Measurements from ENCODE around the gene ADH4.
A peak's percentile ranks its signal among the peaks of the same experiment; 100 is the strongest.
"Not testable (repeated sequence)": the region's sequence is repeated elsewhere in the genome, so short reads cannot be mapped to it uniquely, and the experiment has no call there.

ADH4 gene

DNA sequence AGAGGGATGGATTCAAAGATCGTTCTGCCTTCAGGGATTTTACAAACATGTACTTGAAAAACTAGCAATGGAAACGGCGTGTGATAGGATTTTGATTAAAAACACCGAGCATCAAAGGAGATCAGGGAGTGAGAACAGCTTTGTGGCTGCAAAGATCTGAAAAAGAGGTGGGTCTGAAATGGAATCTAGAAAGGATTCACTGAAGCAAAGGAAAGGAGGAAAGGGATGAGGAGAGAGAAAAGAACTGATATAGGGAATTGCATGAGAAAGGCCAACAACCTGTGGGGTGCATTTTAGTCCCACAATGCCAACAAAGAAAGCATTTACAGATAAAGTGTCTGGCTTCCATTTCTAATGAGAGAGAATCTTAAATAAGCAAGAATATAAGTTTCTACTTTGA, 23.1 kb downstream of the ADH4 start:
- H3K4me3 ChIP-seq (ENCODE audit: severe bottlenecking): no peak overlapping the region
- DNase-seq (ENCODE audit: low spot score): no peak
- H3K27ac ChIP-seq (ENCODE audit: poor library complexity, severe bottlenecking): no peak overlapping the region
- no peak for ATAC-seq (ENCODE audit: low read depth)
- H3K27me3 ChIP-seq (ENCODE audit: insufficient read depth, poor library complexity, severe bottlenecking): no peaks in the 10 kb centered on the region
- H3K36me3 ChIP-seq (ENCODE audit: low read depth): no peaks in the 10 kb centered on the region
- H3K4me1 ChIP-seq (ENCODE audit: insufficient read depth, poor library complexity, severe bottlenecking): no peaks in the 10 kb centered on the region
- H3K9me3 ChIP-seq (ENCODE audit: severe bottlenecking): no peaks in the 10 kb centered on the region
- TF ChIP-seq, protein P1, sequence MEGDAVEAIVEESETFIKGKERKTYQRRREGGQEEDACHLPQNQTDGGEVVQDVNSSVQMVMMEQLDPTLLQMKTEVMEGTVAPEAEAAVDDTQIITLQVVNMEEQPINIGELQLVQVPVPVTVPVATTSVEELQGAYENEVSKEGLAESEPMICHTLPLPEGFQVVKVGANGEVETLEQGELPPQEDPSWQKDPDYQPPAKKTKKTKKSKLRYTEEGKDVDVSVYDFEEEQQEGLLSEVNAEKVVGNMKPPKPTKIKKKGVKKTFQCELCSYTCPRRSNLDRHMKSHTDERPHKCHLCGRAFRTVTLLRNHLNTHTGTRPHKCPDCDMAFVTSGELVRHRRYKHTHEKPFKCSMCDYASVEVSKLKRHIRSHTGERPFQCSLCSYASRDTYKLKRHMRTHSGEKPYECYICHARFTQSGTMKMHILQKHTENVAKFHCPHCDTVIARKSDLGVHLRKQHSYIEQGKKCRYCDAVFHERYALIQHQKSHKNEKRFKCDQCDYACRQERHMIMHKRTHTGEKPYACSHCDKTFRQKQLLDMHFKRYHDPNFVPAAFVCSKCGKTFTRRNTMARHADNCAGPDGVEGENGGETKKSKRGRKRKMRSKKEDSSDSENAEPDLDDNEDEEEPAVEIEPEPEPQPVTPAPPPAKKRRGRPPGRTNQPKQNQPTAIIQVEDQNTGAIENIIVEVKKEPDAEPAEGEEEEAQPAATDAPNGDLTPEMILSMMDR (IDR thresholded peaks at IDR 0.05; ENCODE audit: poor library complexity, severe bottlenecking): no peak

DNA sequence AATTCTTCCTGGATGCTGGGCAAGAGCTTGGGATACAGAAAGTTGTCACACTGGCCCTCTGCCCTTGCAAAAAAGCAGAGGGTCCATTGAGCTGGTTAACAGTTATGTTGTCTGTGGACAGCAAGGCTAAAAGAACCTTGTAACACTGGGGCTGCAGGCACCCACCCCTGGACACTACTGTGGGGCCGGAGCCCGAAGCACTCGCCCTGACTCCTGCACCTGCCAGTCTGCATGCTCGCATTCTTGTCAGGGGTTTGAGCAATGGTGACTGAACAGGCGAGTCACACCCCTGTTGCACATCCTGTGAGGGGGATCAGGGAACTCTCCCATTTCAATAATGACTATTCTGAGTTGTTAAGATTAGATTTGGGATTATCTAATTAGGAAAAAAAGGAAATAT, 23.6 kb downstream of the ADH4 start:
- no peak for ATAC-seq (ENCODE audit: low read depth)
- TF ChIP-seq, protein P1 (IDR thresholded peaks at IDR 0.05; ENCODE audit: poor library complexity, severe bottlenecking): no peak

DNA sequence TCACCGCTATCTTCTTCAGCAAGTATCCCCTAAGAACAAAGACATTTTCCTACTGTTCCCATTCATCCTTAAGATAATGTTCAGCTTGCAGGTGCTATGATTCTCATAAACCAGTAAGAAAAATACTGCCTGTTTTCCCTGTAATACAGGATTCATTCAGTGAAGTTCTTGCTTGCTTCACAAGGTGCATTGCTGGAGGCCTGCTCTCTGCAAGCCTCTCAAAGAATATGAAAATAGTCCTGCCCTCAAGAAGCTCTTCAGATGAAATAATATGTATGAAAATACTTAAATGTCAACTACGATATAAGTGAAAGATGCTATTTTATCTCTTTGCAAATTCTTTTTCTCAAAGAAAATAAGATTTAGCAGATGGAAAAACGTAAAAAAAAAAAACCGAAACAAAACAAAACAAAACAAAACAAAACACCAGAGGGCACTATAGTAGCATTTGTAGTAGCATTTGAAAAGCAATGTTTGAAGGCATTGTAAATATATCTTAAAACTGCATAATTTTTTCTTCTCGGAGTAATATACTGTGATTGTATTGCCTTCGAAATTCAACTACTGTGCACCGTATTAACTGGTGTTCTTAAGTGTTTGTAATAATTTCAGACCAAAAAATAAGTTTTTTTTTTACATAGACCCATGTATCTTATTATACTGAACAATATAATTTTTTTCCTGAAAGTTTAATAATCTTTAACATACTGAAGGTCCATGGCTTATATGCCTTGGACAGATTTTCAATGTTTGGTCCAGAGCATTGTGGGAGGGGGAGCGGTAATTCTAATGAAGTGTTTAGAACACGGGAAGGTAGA, 26.0 kb downstream of the ADH4 start:
- ATAC-seq (ENCODE audit: low read depth) (no peak), DNase-seq (ENCODE audit: low spot score) (no peak)
- TF ChIP-seq, protein P1 (IDR thresholded peaks at IDR 0.05; ENCODE audit: poor library complexity, severe bottlenecking): peak; percentile 73
- no peaks in the 10 kb centered on the region for H3K36me3 ChIP-seq (ENCODE audit: low read depth)
- H3K27ac ChIP-seq (ENCODE audit: poor library complexity, severe bottlenecking): no peak overlapping the region
- H3K4me3 ChIP-seq (ENCODE audit: severe bottlenecking): no peak overlapping the region
- no peaks in the 10 kb centered on the region for H3K27me3 ChIP-seq (ENCODE audit: insufficient read depth, poor library complexity, severe bottlenecking)
- no peaks in the 10 kb centered on the region for H3K9me3 ChIP-seq (ENCODE audit: severe bottlenecking)
- no peaks in the 10 kb centered on the region for H3K4me1 ChIP-seq (ENCODE audit: insufficient read depth, poor library complexity, severe bottlenecking)

More for the DNA sequence above, 23.6 kb downstream of the ADH4 start:
- Histone ChIP-seq H3K9me3 (ENCODE audit: severe bottlenecking) (no peaks in the 10 kb centered on the region), H3K4me3 (ENCODE audit: severe bottlenecking) (no peak overlapping the region), H3K36me3 (ENCODE audit: low read depth) (no peaks in the 10 kb centered on the region), H3K27ac (ENCODE audit: poor library complexity, severe bottlenecking) (no peak overlapping the region), H3K4me1 (ENCODE audit: insufficient read depth, poor library complexity, severe bottlenecking) (no peaks in the 10 kb centered on the region), H3K27me3 (ENCODE audit: insufficient read depth, poor library complexity, severe bottlenecking) (no peaks in the 10 kb centered on the region)
- no peak for DNase-seq (ENCODE audit: low spot score)

DNA sequence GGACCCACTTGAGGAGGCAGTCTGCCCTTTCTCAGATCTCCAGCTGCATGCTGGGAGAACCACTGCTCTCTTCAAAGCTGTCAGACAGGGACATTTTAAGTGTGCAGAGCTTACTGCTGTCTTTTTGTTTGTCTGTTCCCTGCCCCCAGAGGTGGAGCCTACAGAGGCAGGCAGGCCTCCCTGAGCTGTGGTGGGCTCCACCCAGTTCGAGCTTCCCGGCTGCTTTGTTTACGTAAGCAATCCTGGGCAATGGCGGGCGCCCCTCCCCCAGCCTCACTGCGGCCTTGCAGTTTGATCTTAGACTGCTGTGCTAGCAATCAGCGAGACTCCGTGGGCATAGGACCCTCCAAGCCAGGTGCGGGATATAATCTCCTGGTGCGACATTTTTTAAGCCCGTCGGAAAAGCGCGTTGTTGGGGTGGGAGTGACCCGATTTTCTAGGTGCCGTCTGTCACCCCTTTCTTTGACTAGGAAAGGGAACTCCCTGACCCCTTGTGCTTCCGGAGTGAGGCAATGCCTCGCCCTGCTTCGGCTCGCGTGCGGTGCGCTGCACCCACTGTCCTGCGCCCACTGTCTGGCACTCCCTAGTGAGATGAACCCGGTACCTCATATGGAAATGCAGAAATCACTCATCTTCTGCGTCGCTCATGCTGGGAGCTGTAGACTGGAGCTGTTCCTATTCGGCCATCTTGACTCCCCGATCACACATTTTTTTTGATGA, 26.8 kb downstream of the ADH4 start:
- not testable (repeated sequence) for H3K9me3 ChIP-seq (ENCODE audit: severe bottlenecking); H3K27me3 ChIP-seq (ENCODE audit: insufficient read depth, poor library complexity, severe bottlenecking); H3K27ac ChIP-seq (ENCODE audit: poor library complexity, severe bottlenecking); H3K4me1 ChIP-seq (ENCODE audit: insufficient read depth, poor library complexity, severe bottlenecking); ATAC-seq (ENCODE audit: low read depth); H3K4me3 ChIP-seq (ENCODE audit: severe bottlenecking); H3K36me3 ChIP-seq (ENCODE audit: low read depth); DNase-seq (ENCODE audit: low spot score)

DNA sequence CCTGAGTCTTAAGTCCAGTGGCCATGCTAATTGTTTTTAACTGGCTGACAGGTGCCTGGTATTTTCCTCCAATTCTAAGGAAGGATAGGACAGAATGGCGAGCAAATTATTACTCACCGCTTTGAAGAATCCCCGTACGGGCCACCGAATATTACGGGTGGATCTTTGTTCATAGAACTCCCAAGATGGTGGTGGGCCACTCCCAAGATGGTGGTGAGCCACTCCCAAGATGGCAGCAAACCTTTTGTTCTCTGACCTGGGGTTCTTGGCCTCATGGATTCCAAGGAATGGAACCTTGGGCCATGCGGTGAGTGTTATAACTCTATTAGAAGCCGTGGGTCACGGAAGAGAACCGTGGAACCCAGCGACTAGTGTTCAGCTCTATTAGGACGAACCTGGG, 34.8 kb downstream of the ADH4 start:
- not testable (repeated sequence) for H3K27me3 ChIP-seq (ENCODE audit: insufficient read depth, poor library complexity, severe bottlenecking); H3K9me3 ChIP-seq (ENCODE audit: severe bottlenecking); ATAC-seq (ENCODE audit: low read depth); H3K4me3 ChIP-seq (ENCODE audit: severe bottlenecking); DNase-seq (ENCODE audit: low spot score); H3K4me1 ChIP-seq (ENCODE audit: insufficient read depth, poor library complexity, severe bottlenecking); H3K27ac ChIP-seq (ENCODE audit: poor library complexity, severe bottlenecking); H3K36me3 ChIP-seq (ENCODE audit: low read depth)

Measured in RWPE2 (cell line).